ENCODE results near the gene HRNR.
"Not testable (repeated sequence)": the region's sequence is repeated elsewhere in the genome, so short reads cannot be mapped to it uniquely, and the experiment has no call there.

The HRNR gene

DNA sequence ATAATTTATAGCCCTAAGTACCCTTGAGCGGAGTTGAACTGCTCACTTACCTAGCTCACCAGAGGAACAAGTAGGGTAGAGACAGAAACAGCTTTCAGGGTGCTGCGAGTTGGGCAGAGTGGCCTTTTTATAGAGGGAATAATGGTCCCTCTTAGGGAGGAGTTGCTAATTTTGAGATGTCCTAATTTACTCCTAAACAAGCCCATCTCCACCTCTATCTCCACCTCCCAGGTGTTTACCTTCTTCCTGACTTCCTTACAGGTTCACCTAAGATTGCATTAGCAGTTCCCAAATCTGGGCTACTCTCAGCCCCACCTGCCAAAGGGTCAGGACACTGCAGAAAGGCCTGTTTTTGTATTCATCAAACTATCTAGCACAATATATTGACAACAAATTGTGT lies at the start of gene HRNR:
Gene HRNR, minus strand, starts transcription at position 101 of the 400 bp plus-strand sequence. CDS start 940 bp downstream, outside the sequence.
- no peak for DNase-seq
- Mint-ChIP-seq H3K9me3 (peaks cover 13% of the 10 kb centered on the region), H3K4me3 (no peak within 1 kb of the TSS), H3K27me3 (peaks cover 10% of the 10 kb centered on the region), H3K4me1 (no peaks in the 10 kb centered on the region), H3K36me3 (no peaks in the 10 kb centered on the region), H3K27ac (no peak within 1 kb of the TSS)
- CTCF ChIA-PET = no interaction called here

DNA sequence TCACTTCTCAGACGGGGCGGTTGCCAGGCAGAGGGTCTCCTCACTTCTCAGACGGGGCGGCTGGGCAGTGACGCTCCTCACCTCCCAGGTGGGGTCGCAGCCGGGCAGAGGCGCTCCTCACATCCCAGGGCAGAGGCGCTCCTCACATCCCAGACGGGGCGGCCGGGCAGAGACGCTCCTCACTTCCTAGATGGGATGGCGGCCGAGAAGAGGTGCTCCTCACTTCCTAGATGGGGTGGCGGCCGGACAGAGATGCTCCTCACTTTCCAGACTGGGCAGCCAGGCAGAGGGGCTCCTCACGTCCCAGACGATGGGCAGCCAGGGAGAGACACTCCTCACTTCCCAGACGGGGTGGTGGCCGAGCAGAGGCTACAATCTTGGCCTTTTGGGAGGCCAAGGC lies 32.4 kb upstream of the HRNR start:
- H3K27me3 Mint-ChIP-seq, H3K27ac Mint-ChIP-seq, H3K4me3 Mint-ChIP-seq, CTCF ChIA-PET, H3K36me3 Mint-ChIP-seq, H3K4me1 Mint-ChIP-seq, H3K9me3 Mint-ChIP-seq, DNase-seq: not testable (repeated sequence)

DNA sequence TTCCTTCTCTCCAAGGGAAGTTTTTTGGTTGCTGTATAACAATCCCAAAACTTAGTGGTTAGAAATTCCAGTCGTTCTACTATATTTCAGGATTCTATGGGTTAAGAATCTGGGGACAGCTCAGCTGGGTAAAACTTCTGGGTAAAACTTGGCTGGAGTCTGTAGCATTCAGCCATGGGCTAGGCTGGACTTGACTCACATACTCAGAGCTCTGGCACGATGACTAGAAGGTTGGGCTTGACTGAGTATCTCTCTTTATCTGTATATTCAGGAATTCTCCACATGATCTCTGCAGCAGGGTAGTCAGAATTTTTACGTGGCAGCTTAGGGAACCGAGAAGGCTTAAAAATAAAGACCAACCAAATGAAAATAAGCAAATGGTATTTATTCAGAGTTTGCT lies 28.2 kb upstream of the HRNR start:
- H3K4me1 Mint-ChIP-seq = no peaks in the 10 kb centered on the region
- no peak for DNase-seq
- no peak overlapping the region for H3K4me3 Mint-ChIP-seq
- H3K27ac Mint-ChIP-seq = no peak overlapping the region
- CTCF ChIA-PET = no interaction called here
- peaks cover 3% of the 10 kb centered on the region for H3K9me3 Mint-ChIP-seq
- no peaks in the 10 kb centered on the region for H3K27me3 Mint-ChIP-seq
- no peaks in the 10 kb centered on the region for H3K36me3 Mint-ChIP-seq

DNA sequence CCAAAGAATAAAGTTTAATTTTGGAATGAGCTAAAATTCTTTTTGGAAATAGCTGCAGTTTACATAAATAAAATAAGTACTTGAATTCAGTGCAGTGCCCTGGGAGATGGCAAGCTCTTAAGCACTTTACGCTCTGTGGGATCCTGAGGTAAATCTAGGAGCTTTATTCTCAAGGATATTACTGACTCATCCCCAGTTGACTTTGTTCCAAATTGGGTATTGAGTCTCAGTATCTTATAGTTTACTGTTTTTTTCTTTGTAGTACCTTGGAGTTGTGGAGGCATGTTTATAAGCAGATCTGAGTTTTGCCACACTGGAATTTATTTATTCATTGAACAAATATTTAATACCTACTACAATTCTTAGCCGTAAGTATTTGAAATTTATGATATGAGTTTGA lies 27.4 kb upstream of the HRNR start:
- H3K36me3 Mint-ChIP-seq = no peaks in the 10 kb centered on the region
- no peaks in the 10 kb centered on the region for H3K9me3 Mint-ChIP-seq
- H3K27ac Mint-ChIP-seq = no peak overlapping the region
- H3K4me1 Mint-ChIP-seq = no peaks in the 10 kb centered on the region
- no peaks in the 10 kb centered on the region for H3K27me3 Mint-ChIP-seq
- no peak for DNase-seq
- no peak overlapping the region for H3K4me3 Mint-ChIP-seq
- CTCF ChIA-PET = no interaction called here

DNA sequence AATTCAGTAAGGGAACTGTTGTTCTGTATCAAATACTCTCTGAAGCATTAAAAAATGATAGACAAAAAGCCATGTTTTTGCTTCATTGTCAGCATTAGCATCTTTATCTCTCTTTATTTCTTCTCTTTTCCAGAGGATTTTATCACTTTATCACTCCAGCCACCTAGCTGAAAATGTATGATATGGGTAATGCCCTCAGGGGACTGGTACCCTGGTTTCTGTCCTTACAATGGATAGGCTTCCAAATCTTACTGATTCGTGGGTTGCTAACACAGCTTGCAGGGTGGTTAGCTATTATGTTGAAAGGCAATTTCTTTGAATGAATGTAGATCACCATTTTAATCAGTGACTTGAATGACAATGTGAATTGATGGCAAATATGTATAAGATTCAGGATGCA lies 23.3 kb upstream of the HRNR start:
- CTCF ChIA-PET = no interaction called here
- no peak for DNase-seq
- no peaks in the 10 kb centered on the region for H3K9me3 Mint-ChIP-seq
- H3K4me1 Mint-ChIP-seq = no peaks in the 10 kb centered on the region
- no peak overlapping the region for H3K27ac Mint-ChIP-seq
- no peak overlapping the region for H3K4me3 Mint-ChIP-seq
- no peaks in the 10 kb centered on the region for H3K27me3 Mint-ChIP-seq
- no peaks in the 10 kb centered on the region for H3K36me3 Mint-ChIP-seq

DNA sequence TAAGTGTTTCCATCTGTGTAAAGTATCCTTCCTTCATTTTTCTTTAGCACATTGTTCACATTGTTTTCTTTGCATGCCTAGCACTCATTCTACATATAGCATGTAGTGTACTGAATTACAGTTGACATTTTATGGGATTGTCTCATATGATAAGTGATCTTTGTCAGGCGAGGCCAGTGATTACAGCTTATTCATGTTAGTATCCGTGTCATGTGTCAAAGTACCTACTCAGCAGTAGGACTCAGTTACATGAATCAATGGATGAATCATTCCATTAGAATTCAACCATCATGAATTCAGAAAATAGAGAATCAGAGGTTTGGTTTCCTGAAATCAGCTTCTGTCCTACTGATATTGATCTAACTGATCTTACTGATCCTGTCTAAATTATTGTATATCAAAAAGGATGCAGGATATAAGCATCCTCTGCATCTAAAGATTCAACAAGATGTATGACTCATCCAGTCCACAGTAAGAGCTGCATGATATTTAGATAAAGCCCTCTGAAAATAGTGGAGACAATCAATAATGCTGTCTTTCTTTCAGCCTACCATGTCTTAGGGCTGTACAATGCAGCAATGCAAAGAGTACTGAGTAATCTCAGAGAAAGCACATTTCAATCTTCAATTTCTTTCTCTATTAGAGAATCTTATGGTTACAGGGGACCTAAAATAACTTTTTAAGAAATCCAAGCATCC lies 20.7 kb upstream of the HRNR start:
- CTCF ChIA-PET = no interaction called here
- no peaks in the 10 kb centered on the region for H3K27me3 Mint-ChIP-seq

GRCh38 chr1:152237093-152237492 lies 13.1 kb upstream of the HRNR start:
- H3K9me3 Mint-ChIP-seq = no peaks in the 10 kb centered on the region
- H3K4me3 Mint-ChIP-seq = no peak overlapping the region
- H3K27me3 Mint-ChIP-seq = peaks cover 14% of the 10 kb centered on the region
- CTCF ChIA-PET = no interaction called here
- no peak overlapping the region for H3K27ac Mint-ChIP-seq
- H3K4me1 Mint-ChIP-seq = no peaks in the 10 kb centered on the region
- H3K36me3 Mint-ChIP-seq = no peaks in the 10 kb centered on the region
- no peak for DNase-seq

More for the DNA sequence above, 20.7 kb upstream of the HRNR start:
- Mint-ChIP-seq H3K9me3 (no peaks in the 10 kb centered on the region), H3K4me1 (no peaks in the 10 kb centered on the region), H3K4me3 (no peak overlapping the region), H3K36me3 (no peaks in the 10 kb centered on the region), H3K27ac (no peak overlapping the region)
- no peak for DNase-seq

DNA sequence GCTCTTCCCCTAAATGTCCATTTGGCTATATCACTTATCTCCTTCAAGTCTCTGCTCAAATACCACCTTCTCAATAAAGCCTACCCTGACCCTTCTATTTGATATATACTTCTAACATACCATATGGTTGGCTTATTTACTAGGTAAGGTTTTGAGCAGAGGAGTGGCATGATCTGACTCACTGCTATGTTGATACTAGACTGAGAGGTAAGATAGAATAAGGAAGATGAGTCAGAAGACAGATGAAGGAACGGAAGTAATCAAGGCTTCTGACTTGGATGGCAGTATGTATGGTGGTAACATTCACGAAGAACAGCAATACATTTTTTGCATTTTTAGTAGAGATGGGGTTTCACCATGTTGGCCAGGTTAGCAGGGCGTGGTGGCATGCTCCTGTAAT lies 4.8 kb upstream of the HRNR start:
- no peak for DNase-seq
- H3K36me3 Mint-ChIP-seq = no peaks in the 10 kb centered on the region
- CTCF ChIA-PET = interaction anchor here (0.6 kb wide), 1 partner anchor 28 kb away, joined by 3 read pairs; no protein-coding TSS in a partner anchor
- no peaks in the 10 kb centered on the region for H3K9me3 Mint-ChIP-seq
- H3K4me1 Mint-ChIP-seq = no peaks in the 10 kb centered on the region
- no peak overlapping the region for H3K4me3 Mint-ChIP-seq
- H3K27me3 Mint-ChIP-seq = no peaks in the 10 kb centered on the region
- H3K27ac Mint-ChIP-seq = no peak overlapping the region

DNA sequence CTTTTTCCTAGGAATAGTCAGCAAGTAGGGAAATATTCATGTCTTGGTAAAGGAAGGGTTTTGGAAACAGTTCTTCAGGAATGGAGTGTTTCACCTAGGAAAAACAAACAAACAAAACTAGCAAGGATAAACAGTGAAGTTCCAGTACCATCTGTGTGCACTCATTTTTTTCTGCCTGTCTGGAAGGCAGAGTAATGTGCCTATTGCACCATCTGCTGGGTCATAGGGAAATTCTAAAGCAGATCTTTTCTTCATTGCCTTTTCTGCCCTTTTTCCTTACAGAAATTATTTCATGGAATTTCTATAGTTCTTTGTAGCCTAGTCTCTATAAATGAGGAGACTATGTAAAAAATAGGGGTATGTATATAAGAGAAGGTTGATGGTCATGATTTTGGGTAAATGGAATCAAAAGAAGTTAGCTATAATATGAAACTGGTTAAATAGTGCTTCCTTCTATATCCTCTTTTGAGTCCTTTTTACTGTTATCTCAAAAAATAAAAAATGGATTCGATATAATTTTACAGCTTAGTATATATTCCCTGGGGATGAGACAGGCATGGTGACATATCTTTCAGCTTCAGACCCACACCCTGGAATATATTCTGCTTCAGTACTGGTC lies 3.4 kb upstream of the HRNR start:
- H3K4me1 Mint-ChIP-seq = no peaks in the 10 kb centered on the region
- no peak for DNase-seq
- no peaks in the 10 kb centered on the region for H3K36me3 Mint-ChIP-seq
- CTCF ChIA-PET = no interaction called here
- no peak overlapping the region for H3K4me3 Mint-ChIP-seq
- H3K27ac Mint-ChIP-seq = no peak overlapping the region
- H3K27me3 Mint-ChIP-seq = no peaks in the 10 kb centered on the region
- H3K9me3 Mint-ChIP-seq = no peaks in the 10 kb centered on the region

GRCh38 chr1:152225678-152226077 lies 1.7 kb upstream of the HRNR start:
- Mint-ChIP-seq H3K9me3 (peaks cover under 1% of the 10 kb centered on the region), H3K27me3 (peaks cover 2% of the 10 kb centered on the region), H3K4me3 (no peak overlapping the region), H3K36me3 (no peaks in the 10 kb centered on the region), H3K4me1 (no peaks in the 10 kb centered on the region), H3K27ac (no peak overlapping the region)
- CTCF ChIA-PET = no interaction called here
- no peak for DNase-seq

GRCh38 chr1:152220166-152221163 lies 3.5 kb downstream of the HRNR start:
- Mint-ChIP-seq H3K9me3 (peaks cover 26% of the 10 kb centered on the region), H3K4me1 (no peaks in the 10 kb centered on the region), H3K4me3 (no peak overlapping the region), H3K27ac (no peak overlapping the region), H3K27me3 (peaks cover 10% of the 10 kb centered on the region), H3K36me3 (no peaks in the 10 kb centered on the region)
- CTCF ChIA-PET = no interaction called here
- no peak for DNase-seq

- H3K27ac Mint-ChIP-seq, H3K36me3 Mint-ChIP-seq, H3K27me3 Mint-ChIP-seq, H3K4me3 Mint-ChIP-seq, H3K4me1 Mint-ChIP-seq, CTCF ChIA-PET, DNase-seq: not testable (repeated sequence)
- peaks cover 26% of the 10 kb centered on the region for H3K9me3 Mint-ChIP-seq
Measured at GRCh38 chr1:152219438-152219837, 4.6 kb downstream of the HRNR start.

DNA sequence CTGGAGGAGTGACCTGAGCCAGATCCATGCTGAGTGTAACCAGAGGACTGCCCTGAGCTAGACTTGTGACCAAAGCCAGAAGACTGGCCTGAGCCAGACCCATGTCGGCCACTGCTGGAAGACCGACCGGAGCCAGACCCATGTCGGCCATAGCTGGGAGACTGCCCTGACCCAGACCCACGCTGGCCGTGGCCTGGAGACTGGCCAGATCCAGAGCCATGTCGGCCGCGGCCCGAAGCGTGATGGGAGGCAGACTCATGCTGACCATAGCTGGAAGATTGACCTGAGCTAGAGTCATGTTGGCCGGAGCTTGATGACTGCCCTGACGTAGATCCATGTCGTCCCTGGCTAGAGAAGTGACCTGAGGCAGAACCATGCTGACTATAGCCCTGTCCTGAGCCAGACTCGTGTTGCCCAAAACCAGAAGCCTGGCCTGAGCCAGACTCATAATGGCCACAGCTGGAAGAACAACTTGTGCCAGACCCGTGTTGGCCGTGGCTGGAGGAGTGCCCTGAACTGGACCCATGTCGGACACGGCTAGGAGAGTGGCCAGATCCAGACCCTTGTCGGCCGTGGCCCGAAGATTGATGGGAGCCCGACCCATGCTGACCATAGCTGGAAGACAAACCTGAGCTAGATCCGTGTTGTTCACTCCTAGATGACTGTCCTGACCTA lies 5.1 kb downstream of the HRNR start:
- CTCF ChIA-PET = no interaction called here
- Mint-ChIP-seq H3K4me3 (no peak overlapping the region), H3K9me3 (peaks cover 26% of the 10 kb centered on the region), H3K4me1 (no peaks in the 10 kb centered on the region), H3K27ac (peak overlapping the region; percentile 45), H3K36me3 (no peaks in the 10 kb centered on the region), H3K27me3 (peaks cover 10% of the 10 kb centered on the region)
- no peak for DNase-seq

DNA sequence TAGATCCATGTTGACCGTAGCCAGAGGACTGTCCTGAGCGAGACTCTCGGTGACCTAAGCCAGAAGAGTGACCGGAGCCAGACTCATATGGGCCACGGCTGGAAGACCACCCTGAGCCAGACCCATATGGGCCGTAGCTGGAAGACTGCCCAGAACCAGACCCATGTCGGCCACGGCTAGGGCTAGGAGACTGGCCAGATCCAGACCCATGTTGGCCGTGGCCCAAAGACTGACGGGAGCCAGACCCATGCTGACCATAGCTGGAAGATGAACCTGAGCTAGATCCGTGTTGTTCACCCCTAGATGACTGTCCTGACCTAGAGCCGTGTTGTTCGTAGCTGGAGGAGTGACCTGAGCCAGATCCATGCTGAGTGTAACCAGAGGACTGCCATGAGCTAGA lies 8.4 kb downstream of the HRNR start:
- H3K36me3 Mint-ChIP-seq, H3K27me3 Mint-ChIP-seq, H3K27ac Mint-ChIP-seq, DNase-seq, H3K4me3 Mint-ChIP-seq, CTCF ChIA-PET, H3K4me1 Mint-ChIP-seq: not testable (repeated sequence)
- H3K9me3 Mint-ChIP-seq = peaks cover 24% of the 10 kb centered on the region

Measured in activated naive CD4-positive, alpha-beta T cell treated with anti-CD3 and anti-CD28 coated beads, Interleukin-2, amount 10 ng/mL, durations not matched to agents 7 days and 5 days (primary cell).